Hepatocyte (in vitro differentiated cells): Measurements from ENCODE around the gene CPE. TPM values are rescaled to one million over a fixed set of nuclear protein-coding genes. Genes with fewer than 3 reads are reported as not detected.

ENCODE experiments used
- DNase-seq: peaks from one replicate; pipeline ENCODE4 v3.0.0-alpha.2; 2016; ENCODE audit warnings: low spot score
- H2AFZ ChIP-seq: fragments of 200-600 bp; sonication (generic); 2 replicates; pipeline ENCODE4 v1.6.0; 2016; ENCODE audit warnings: antibody characterized with exemption, mild to moderate bottlenecking
- H3K27ac ChIP-seq: fragments of 200-600 bp; sonication (generic); 2 replicates; pipeline ENCODE4 v1.5.1; 2016; ENCODE audit warnings: mild to moderate bottlenecking
- H3K27me3 ChIP-seq: fragments of 200-600 bp; sonication (generic); 2 replicates; pipeline ENCODE4 v1.6.1; 2016
- H3K36me3 ChIP-seq: fragments of 200-600 bp; sonication (generic); replicated peaks from 2 replicates; pipeline ENCODE4 v1.5.1; 2016; ENCODE audit warnings: low read depth; ENCODE audit not compliant: insufficient read depth
- H3K4me1 ChIP-seq: fragments of 200-600 bp; sonication (generic); 2 replicates; pipeline ENCODE4 v1.5.1; 2016; ENCODE audit warnings: mild to moderate bottlenecking, moderate library complexity; ENCODE audit not compliant: insufficient read depth
- H3K4me2 ChIP-seq: fragments of 200-600 bp; sonication (generic); 2 replicates; pipeline ENCODE4 v1.6.0; 2016
- H3K4me3 ChIP-seq: fragments of 200-600 bp; sonication (generic); 2 replicates; pipeline ENCODE4 v1.5.1; 2016; ENCODE audit warnings: mild to moderate bottlenecking
- H3K79me2 ChIP-seq: fragments of 200-600 bp; sonication (generic); 2 replicates; pipeline ENCODE4 v1.6.0; 2017; ENCODE audit warnings: mild to moderate bottlenecking
- H3K9me2 ChIP-seq: fragments of 200-600 bp; sonication (generic); replicated peaks from 2 replicates; pipeline ENCODE4 v1.6.0; 2017; ENCODE audit warnings: mild to moderate bottlenecking; ENCODE audit not compliant: insufficient read depth
- H3K9me3 ChIP-seq: fragments of 200-600 bp; sonication (generic); 2 replicates; pipeline ENCODE4 v1.5.1; 2016; ENCODE audit warnings: low read depth, mild to moderate bottlenecking
- H4K20me1 ChIP-seq: fragments of 200-600 bp; sonication (generic); 2 replicates; pipeline ENCODE4 v1.6.0; 2016; ENCODE audit warnings: mild to moderate bottlenecking; ENCODE audit not compliant: insufficient read depth, poor library complexity, severe bottlenecking
- CTCF ChIP-seq: fragments of 200-600 bp; sonication (generic); IDR thresholded peaks from 2 replicates; pipeline ENCODE4 v1.5.1; 2016; ENCODE audit warnings: antibody characterized with exemption, mild to moderate bottlenecking; ENCODE audit not compliant: poor library complexity
- EZH2 ChIP-seq: fragments of 200-600 bp; sonication (generic); IDR thresholded peaks from 2 replicates; pipeline ENCODE4 v1.6.1; 2016; ENCODE audit warnings: antibody characterized with exemption, mild to moderate bottlenecking, borderline replicate concordance
- EZH2phosphoT487 ChIP-seq: fragments of 200-600 bp; sonication (generic); IDR thresholded peaks from one replicate; pipeline ENCODE4 v1.6.1; 2018; ENCODE audit warnings: antibody characterized with exemption, mild to moderate bottlenecking, low read depth, moderate library complexity; ENCODE audit not compliant: unreplicated experiment, severe bottlenecking
- WGBS: methylation state at CpG from one replicate; pipeline ENCODE4 v1.1.6; 2016; ENCODE audit warnings: low lambda C conversion rate; ENCODE audit errors: missing lambda C conversion rate; 5-methylcytosine and 5-hydroxymethylcytosine counted together
- polyA plus RNA-seq: library from polyadenylated mRNA; unstranded; fragments of >200 nt; fragmentation: Nextera tagmentation; extraction: Ambion mirVana; gene quantifications from 2 replicates; pipeline ENCODE4 v1.2.1, GENCODE V29; 2016
- total RNA-seq: library from RNA; depleted of rRNA; stranded (reverse); fragments of >200 nt; gene quantifications from 2 replicates; pipeline ENCODE4 v1.2.3, GENCODE V29; 2014

CPE gene
- total and polyA plus RNA-seq, 2 experiments from 2014 or later = 66.4 to 106 TPM

- Histone ChIP-seq H3K79me2 (no peaks in the 10 kb centered on the region), H3K4me2 (no peak overlapping the region), H3K27me3 (no peaks in the 10 kb centered on the region), H3K4me1 (peaks cover 8% of the 10 kb centered on the region), H3K27ac (no peak overlapping the region), H3K9me2 (no peaks in the 10 kb centered on the region), H3K4me3 (no peak overlapping the region), H3K9me3 (no peaks in the 10 kb centered on the region), H3K36me3 (no peaks in the 10 kb centered on the region), H2AFZ (no peak overlapping the region), H4K20me1 (no peaks in the 10 kb centered on the region)
- WGBS = 82% methylated on average over 2 of the region's 2 CpGs
- no peak for DNase-seq
- no peak for TF ChIP-seq EZH2phosphoT487
- TF ChIP-seq EZH2 = no peak
- no peak for TF ChIP-seq CTCF
Measured at GRCh38 chr4:165514739-165515138, 135.9 kb downstream of the CPE start.

- H3K27ac ChIP-seq = no peak overlapping the region
- 93% methylated on average over 2 of the region's 2 CpGs for WGBS
- no peak overlapping the region for H3K4me3 ChIP-seq
Measured at GRCh38 chr4:165515201-165515600, 136.4 kb downstream of the CPE start.

GRCh38 chr4:165516281-165516833, 137.5 kb downstream of the CPE start:
- no peak for TF ChIP-seq EZH2
- no peak overlapping the region for H3K27ac ChIP-seq
- 41% methylated on average over 6 of the region's 6 CpGs for WGBS

More at GRCh38 chr4:165515201-165515600, 136.4 kb downstream of the CPE start:
- H3K9me3 ChIP-seq = no peaks in the 10 kb centered on the region
- peaks cover 8% of the 10 kb centered on the region for H3K4me1 ChIP-seq
- H3K36me3 ChIP-seq = no peaks in the 10 kb centered on the region
- no peaks in the 10 kb centered on the region for H3K9me2 ChIP-seq
- no peak overlapping the region for H2AFZ ChIP-seq
- DNase-seq = no peak
- H3K27me3 ChIP-seq = no peaks in the 10 kb centered on the region
- TF ChIP-seq EZH2 (no peak), EZH2phosphoT487 (no peak), CTCF (no peak)
- H3K79me2 ChIP-seq = no peaks in the 10 kb centered on the region
- H4K20me1 ChIP-seq = no peaks in the 10 kb centered on the region
- H3K4me2 ChIP-seq = no peak overlapping the region

GRCh38 chr4:165517216-165517615, 138.4 kb downstream of the CPE start:
- Histone ChIP-seq H3K79me2 (no peaks in the 10 kb centered on the region), H3K9me3 (no peaks in the 10 kb centered on the region), H2AFZ (no peak overlapping the region), H3K27me3 (no peaks in the 10 kb centered on the region), H3K9me2 (no peaks in the 10 kb centered on the region), H3K4me2 (no peak overlapping the region), H3K36me3 (no peaks in the 10 kb centered on the region), H3K27ac (no peak overlapping the region), H4K20me1 (no peaks in the 10 kb centered on the region), H3K4me3 (no peak overlapping the region), H3K4me1 (peaks cover 6% of the 10 kb centered on the region)
- 82% methylated on average over 1 of the region's 1 CpG for whole genome bisulfite sequencing
- DNase-seq = no peak
- TF ChIP-seq EZH2 (no peak), CTCF (no peak), EZH2phosphoT487 (no peak)

More at GRCh38 chr4:165516281-165516833, 137.5 kb downstream of the CPE start:
- Histone ChIP-seq H3K9me3 (no peaks in the 10 kb centered on the region), H3K27me3 (no peaks in the 10 kb centered on the region), H3K36me3 (no peaks in the 10 kb centered on the region), H2AFZ (no peak overlapping the region), H3K9me2 (no peaks in the 10 kb centered on the region), H3K4me2 (no peak overlapping the region), H3K4me1 (peaks cover 6% of the 10 kb centered on the region), H3K79me2 (no peaks in the 10 kb centered on the region), H4K20me1 (no peaks in the 10 kb centered on the region), H3K4me3 (no peak overlapping the region)
- DNase-seq = no peak
